DOHH2 (cell line): ENCODE measurements around the gene PCDHB1.

Source experiments
- H3F3A ChIP-seq: fragments of 200-600 bp; sonication (generic), shearing (Covaris generic); 2 replicates; pipeline ENCODE4 v1.6.0; 2016; ENCODE audit warnings: antibody characterized with exemption, mild to moderate bottlenecking; ENCODE audit not compliant: control insufficient read depth, insufficient read depth
- H3K27ac ChIP-seq: fragments of 200-600 bp; sonication (generic); 2 replicates; pipeline ENCODE4 v1.5.1; 2014; ENCODE audit warnings: low read depth, mild to moderate bottlenecking, low read length, moderate library complexity
- H3K27me3 ChIP-seq: fragments of 200-600 bp; sonication (generic); 2 replicates; pipeline ENCODE4 v1.6.1; 2014; ENCODE audit warnings: mild to moderate bottlenecking, low read length, mixed read lengths; ENCODE audit not compliant: control insufficient read depth
- H3K36me3 ChIP-seq: fragments of 200-600 bp; sonication (generic); 2 replicates; pipeline ENCODE4 v1.6.1; 2014; ENCODE audit warnings: mild to moderate bottlenecking, low read length, moderate library complexity, mixed read lengths; ENCODE audit not compliant: control insufficient read depth
- H3K4me1 ChIP-seq: fragments of 200-600 bp; sonication (generic); 2 replicates; pipeline ENCODE4 v1.6.1; 2014; ENCODE audit warnings: mild to moderate bottlenecking, low read length, mixed read lengths; ENCODE audit not compliant: control insufficient read depth
- H3K4me2 ChIP-seq: fragments of 200-600 bp; sonication (generic); 2 replicates; pipeline ENCODE4 v1.6.0; 2014; ENCODE audit warnings: mild to moderate bottlenecking, low read length, moderate library complexity
- H3K4me3 ChIP-seq: fragments of 200-600 bp; sonication (generic); 2 replicates; pipeline ENCODE4 v1.5.1; 2014; ENCODE audit warnings: mild to moderate bottlenecking, low read length, mixed read lengths
- H3K79me2 ChIP-seq: fragments of 200-600 bp; sonication (generic); 2 replicates; pipeline ENCODE4 v1.6.1; 2014; ENCODE audit warnings: mild to moderate bottlenecking, low read length, mixed read lengths; ENCODE audit not compliant: control insufficient read depth
- H3K9me2 ChIP-seq: fragments of 200-600 bp; sonication (generic); replicated peaks from 2 replicates; pipeline ENCODE4 v1.6.1; 2014; ENCODE audit warnings: mild to moderate bottlenecking, low read length, mixed read lengths; ENCODE audit not compliant: control insufficient read depth
- H3K9me3 ChIP-seq: fragments of 200-600 bp; sonication (generic); 2 replicates; pipeline ENCODE4 v1.6.1; 2014; ENCODE audit warnings: antibody characterized with exemption, low read length, mixed read lengths; ENCODE audit not compliant: control insufficient read depth, insufficient read depth
- H4K20me1 ChIP-seq: fragments of 200-600 bp; sonication (generic); 2 replicates; pipeline ENCODE4 v1.6.0; 2014; ENCODE audit warnings: low read depth, mild to moderate bottlenecking, antibody characterized with exemption, low read length, moderate library complexity; ENCODE audit not compliant: control insufficient read depth, insufficient read depth
- EZH2phosphoT487 ChIP-seq: fragments of 200-600 bp; sonication (generic); IDR thresholded peaks from 2 replicates; pipeline ENCODE4 v1.6.1; 2017; ENCODE audit warnings: borderline replicate concordance, mild to moderate bottlenecking, antibody characterized with exemption, low read length, moderate library complexity, mixed read lengths
- TF ChIP-seq, protein P1 (sequence below): fragments of 200-600 bp; sonication (generic); IDR thresholded peaks from one replicate; pipeline ENCODE4 v1.5.1; 2014; ENCODE audit warnings: antibody characterized with exemption, mild to moderate bottlenecking, low read depth, low read length; ENCODE audit not compliant: poor library complexity, severe bottlenecking

Gene PCDHB1

DNA sequence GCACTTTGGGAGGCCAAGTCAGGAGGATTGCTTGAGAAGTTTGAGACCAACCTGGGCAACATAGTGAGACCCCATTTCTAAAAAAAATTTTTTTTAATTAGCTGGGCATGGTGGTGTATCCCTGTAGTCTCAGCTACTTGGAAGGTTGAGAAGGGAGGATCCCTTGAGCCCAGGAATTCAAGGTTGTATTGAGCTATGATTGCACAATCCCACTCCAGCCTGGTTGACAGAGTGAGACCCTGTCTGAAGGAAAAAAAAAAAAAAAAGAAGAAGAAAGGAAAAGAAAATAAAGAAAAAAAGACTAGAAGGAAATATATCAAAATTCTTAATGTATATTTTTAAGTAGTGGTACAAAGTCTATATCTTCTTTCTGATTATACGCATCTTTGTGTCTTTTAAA, 28.8 kb upstream of the PCDHB1 start:
- H3K79me2 ChIP-seq: no peaks in the 10 kb centered on the region
- no peak overlapping the region for H3K4me2 ChIP-seq
- H3K9me2 ChIP-seq: no peaks in the 10 kb centered on the region
- no peaks in the 10 kb centered on the region for H3K4me1 ChIP-seq
- H3K9me3 ChIP-seq: no peaks in the 10 kb centered on the region
- no peak overlapping the region for H3K27ac ChIP-seq
- H4K20me1 ChIP-seq: no peaks in the 10 kb centered on the region
- no peaks in the 10 kb centered on the region for H3F3A ChIP-seq
- no peak for TF ChIP-seq EZH2phosphoT487
- TF ChIP-seq, protein P1, sequence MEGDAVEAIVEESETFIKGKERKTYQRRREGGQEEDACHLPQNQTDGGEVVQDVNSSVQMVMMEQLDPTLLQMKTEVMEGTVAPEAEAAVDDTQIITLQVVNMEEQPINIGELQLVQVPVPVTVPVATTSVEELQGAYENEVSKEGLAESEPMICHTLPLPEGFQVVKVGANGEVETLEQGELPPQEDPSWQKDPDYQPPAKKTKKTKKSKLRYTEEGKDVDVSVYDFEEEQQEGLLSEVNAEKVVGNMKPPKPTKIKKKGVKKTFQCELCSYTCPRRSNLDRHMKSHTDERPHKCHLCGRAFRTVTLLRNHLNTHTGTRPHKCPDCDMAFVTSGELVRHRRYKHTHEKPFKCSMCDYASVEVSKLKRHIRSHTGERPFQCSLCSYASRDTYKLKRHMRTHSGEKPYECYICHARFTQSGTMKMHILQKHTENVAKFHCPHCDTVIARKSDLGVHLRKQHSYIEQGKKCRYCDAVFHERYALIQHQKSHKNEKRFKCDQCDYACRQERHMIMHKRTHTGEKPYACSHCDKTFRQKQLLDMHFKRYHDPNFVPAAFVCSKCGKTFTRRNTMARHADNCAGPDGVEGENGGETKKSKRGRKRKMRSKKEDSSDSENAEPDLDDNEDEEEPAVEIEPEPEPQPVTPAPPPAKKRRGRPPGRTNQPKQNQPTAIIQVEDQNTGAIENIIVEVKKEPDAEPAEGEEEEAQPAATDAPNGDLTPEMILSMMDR: no peak
- H3K27me3 ChIP-seq: no peaks in the 10 kb centered on the region
- no peak overlapping the region for H3K4me3 ChIP-seq
- H3K36me3 ChIP-seq: no peaks in the 10 kb centered on the region

DNA sequence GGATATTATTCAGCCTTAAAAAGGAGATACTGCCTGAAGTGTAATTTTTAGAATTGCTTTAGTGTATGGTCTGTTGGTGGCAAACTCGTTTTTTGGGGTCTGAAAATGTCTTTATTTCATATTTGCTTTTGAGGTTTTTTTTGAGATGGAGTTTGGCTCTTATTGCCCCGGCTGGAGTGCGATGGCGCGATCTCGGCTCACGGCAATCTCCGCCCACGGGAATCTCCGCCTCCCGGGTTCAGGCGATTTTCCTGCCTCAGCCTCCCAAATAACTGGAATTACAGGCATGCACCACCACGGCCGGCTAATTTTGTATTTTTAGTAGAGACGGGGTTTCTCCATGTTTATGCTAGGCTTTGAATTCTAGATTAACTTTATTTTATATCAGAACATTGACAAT, 20.2 kb upstream of the PCDHB1 start:
- H3K9me3 ChIP-seq: no peaks in the 10 kb centered on the region

DNA sequence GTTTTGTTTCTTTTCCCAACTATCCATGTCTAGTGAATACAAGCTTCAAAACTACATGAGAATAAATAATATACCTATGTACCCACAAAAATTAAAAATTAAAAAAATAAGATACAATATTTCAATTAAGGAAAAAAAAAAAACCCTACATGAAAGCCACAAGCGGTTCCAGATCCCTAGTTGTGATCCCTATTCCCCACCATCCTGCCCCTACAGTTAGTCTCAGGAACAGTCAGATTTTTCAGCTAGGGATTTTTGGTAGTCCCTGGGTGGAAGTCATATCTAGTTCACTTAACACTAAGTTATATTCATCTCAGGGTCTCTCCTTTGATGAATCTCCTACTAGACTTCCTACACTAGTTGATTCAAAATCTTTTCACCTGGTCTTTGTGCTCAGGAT, 18.5 kb upstream of the PCDHB1 start:
- H3K9me3 ChIP-seq: no peaks in the 10 kb centered on the region
- TF ChIP-seq EZH2phosphoT487: no peak
- TF ChIP-seq, protein P1: no peak
- no peaks in the 10 kb centered on the region for H3K4me1 ChIP-seq
- H3K27ac ChIP-seq: no peak overlapping the region
- no peaks in the 10 kb centered on the region for H3K9me2 ChIP-seq
- no peak overlapping the region for H3K4me3 ChIP-seq
- H3K27me3 ChIP-seq: peaks cover 2% of the 10 kb centered on the region; the same call in 1 of the 2 replicates
- no peaks in the 10 kb centered on the region for H4K20me1 ChIP-seq
- no peaks in the 10 kb centered on the region for H3K79me2 ChIP-seq
- H3F3A ChIP-seq: no peaks in the 10 kb centered on the region
- H3K4me2 ChIP-seq: no peak overlapping the region
- H3K36me3 ChIP-seq: no peaks in the 10 kb centered on the region

More for the DNA sequence above, 20.2 kb upstream of the PCDHB1 start:
- Histone ChIP-seq H3K27ac (no peak overlapping the region), H3K4me2 (no peak overlapping the region), H3K4me3 (no peak overlapping the region), H3K36me3 (no peaks in the 10 kb centered on the region), H3F3A (no peaks in the 10 kb centered on the region), H4K20me1 (no peaks in the 10 kb centered on the region), H3K79me2 (no peaks in the 10 kb centered on the region), H3K9me2 (no peaks in the 10 kb centered on the region), H3K27me3 (peaks cover 4% of the 10 kb centered on the region; the same call in 1 of the 2 replicates), H3K4me1 (no peaks in the 10 kb centered on the region)
- TF ChIP-seq EZH2phosphoT487: no peak
- TF ChIP-seq, protein P1: no peak
